Measurements from ENCODE around the gene SOCS7.

- TF ChIP-seq TCF7L2 (IDR thresholded peaks at IDR 0.05; ENCODE audit: low read depth, low read length) (no peak), CTCF (IDR thresholded peaks at IDR 0.05) (no peak)
Observed at GRCh38 chr17:38416840-38417209, 65.2 kb downstream of the SOCS7 start.

Measured in Panc1 (cell line).